Heart left ventricle (tissue), 16 donors: ENCODE measurements around the gene ABCA1. TPM values are rescaled to one million over a fixed set of nuclear protein-coding genes. Genes with fewer than 3 reads are reported as not detected.

Experiments
- ATAC-seq, 4 donors: fragments of 200-7000 bp; cut with Tn5 transposase; one replicate each; pipeline ENCODE4 v1.9.1; 2020 to 2022; ENCODE audit warnings: moderate library complexity in 4 of 4, mild to moderate bottlenecking in 3 of 4, moderate number of reproducible peaks in 1 of 4
- DNase-seq, 5 donors: peaks; one replicate each; pipeline ENCODE4 v3.0.0-alpha.2; 2020
- H3K27ac ChIP-seq, 12 donors: fragments of 200-600 bp; sonication (generic) in 4 of 12; one replicate each; pipeline versions ENCODE4 v1.5.0 to v1.8.0; 2016 to 2022; ENCODE audit warnings: mild to moderate bottlenecking in 2 of 12
- H3K27me3 ChIP-seq, 9 donors: fragments of 200-600 bp; sonication (generic) in 2 of 9; one replicate each; pipeline versions ENCODE4 v1.5.1 to v1.8.0; 2016 to 2022; ENCODE audit warnings: mild to moderate bottlenecking in 3 of 9
- H3K36me3 ChIP-seq, 9 donors: fragments of 200-600 bp; sonication (generic) in 2 of 9; one replicate each; pipeline versions ENCODE4 v1.5.0 to v1.8.0; 2018 to 2022; ENCODE audit warnings: mild to moderate bottlenecking in 2 of 9
- H3K4me1 ChIP-seq, 12 donors: fragments of 200-600 bp; sonication (generic) in 4 of 12; one replicate each; pipeline versions ENCODE4 v1.5.0 to v1.8.0; 2016 to 2022; ENCODE audit warnings: mild to moderate bottlenecking in 3 of 12
- H3K4me3 ChIP-seq, 12 donors: fragments of 200-600 bp; sonication (generic) in 4 of 12; one replicate each; pipeline versions ENCODE4 v1.5.0 to v1.8.0; 2017 to 2022; ENCODE audit warnings: mild to moderate bottlenecking in 9 of 12, moderate library complexity in 4 of 12
- H3K9me3 ChIP-seq, 12 donors: fragments of 200-600 bp; sonication (generic) in 4 of 12; one replicate each; pipeline versions ENCODE4 v1.5.0 to v1.8.0; 2016 to 2022; ENCODE audit warnings: mild to moderate bottlenecking in 1 of 12
- POLR2A ChIP-seq, 2 donors: fragments of 450-650 bp; IDR thresholded peaks; one replicate each; pipeline ENCODE4 v1.6.1; 2017; ENCODE audit warnings: antibody characterized with exemption in 2 of 2, mild to moderate bottlenecking in 2 of 2, moderate library complexity in 2 of 2
- WGBS, 4 donors: extraction: QIAGEN DNeasy Blood & Tissue Kit in 2 of 4; methylation state at CpG; one replicate each; pipeline versions ENCODE4 v1.1.5 to v1.1.7; 2013 to 2018; 5-methylcytosine and 5-hydroxymethylcytosine counted together
- intact Hi-C, 10 donors: fragments of 100-400 bp; cut with DNase I; formaldehyde crosslinking; loops; one replicate each; pipeline versions ENCODE4 v1.11.1 to v1.14.2; 2022
- polyA plus RNA-seq, 2 donors: library from polyadenylated mRNA; stranded (reverse); fragments of 200-250 nt; gene quantifications; one replicate each; pipeline ENCODE4 v1.2.3, GENCODE V29; 2013
- total RNA-seq, 9 donors: library from RNA; depleted of rRNA in 2 of 9; stranded (reverse); fragments of >200 nt in 2 of 9; fragmentation: NEBNext Ultra II Directional in 3 of 9; extraction: Animal tissue kit (Norgen Biotek cat#: 25700) in 3 of 9; gene quantifications; one replicate each; pipeline versions ENCODE4 v1.1.0 to v1.2.4, GENCODE V29; 2016 to 2023
- TF ChIP-seq, protein P1 (sequence below), 12 donors: fragments of 200-600 bp; sonication (generic) in 4 of 12; IDR thresholded peaks; one replicate each; pipeline versions ENCODE4 v1.5.0 to v1.8.0; 2018 to 2022; ENCODE audit warnings: antibody characterized with exemption in 12 of 12, mild to moderate bottlenecking in 5 of 12
- donor health status: ischemic (EF 13 %, LVEDD 7.1; RV severe dilation, severe dysfunction).
- donor health status: healthy with polysubstance abuse.
- donor health status: DM: no; HTN: yes; CAD: no.
- donor health status: DM: no; HTN: no; CAD: no.
- donor health status: ischemic (EF 25% LVEDD 6.9; RV normal size, moderate dysfunction).
- donor health status: ischemic (EF 25% LVEDD 5.7; RV mildly dilated, moderate dysfunction).
- donor health status: healthy.
- donor health status: DM: yes; HTN: yes; CAD: no.
- donor health status: ischemic (EF 35%, LVEDD 5.7; RV mildly dilated, moderate dysfunction).
- donor health status: nonischemic (EF 11% LVEDD 7.7; RV severe dilation, severe dysfunction).
- donor health status: DM: yes; HTN: yes; CAD: no.
- donor health status: PGD.
- donor health status: ischemic (EF 29% LVEDD 5.4; RV normal size, mild dysfunction).
- donor health status: nonischemic (EF 23%, LVEDD 6.1; RV moderate dilation, normal function).

ABCA1 gene
- total and polyA plus RNA-seq, 11 donors = 2.1 to 45.3 (median 10.6) TPM

DNA sequence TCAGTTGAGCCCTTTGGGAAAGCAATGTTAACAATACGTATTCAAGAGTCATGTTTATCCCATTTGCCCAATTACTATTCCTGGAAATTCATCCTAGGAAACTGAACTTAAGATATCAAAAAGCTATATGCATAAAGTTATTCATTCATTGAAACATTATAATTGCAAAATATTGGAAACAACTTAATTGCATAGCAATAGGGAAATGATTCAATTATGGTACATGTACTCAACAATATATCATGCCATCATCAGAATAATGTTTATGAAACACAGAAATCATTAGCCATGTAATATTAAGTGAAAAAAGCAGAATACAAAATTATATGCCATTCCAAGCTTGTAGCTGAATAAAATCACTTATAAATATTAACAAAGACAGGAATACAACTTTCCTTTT, 35.3 kb downstream of the ABCA1 start:
- 61 to 65% (median 64%) methylated on average over 1 of the region's 1 CpG for WGBS, 4 donors
- Histone ChIP-seq H3K36me3 (peaks cover 0 to 21% (median 10%) of the 10 kb centered on the region in 9 donors), H3K27ac (no peak overlapping the region), H3K27me3 (no peaks in the 10 kb centered on the region), H3K4me3 (no peak overlapping the region), H3K9me3 (no peaks in the 10 kb centered on the region), H3K4me1 (peaks cover 0 to 58% (median 12%) of the 10 kb centered on the region in 12 donors)
- TF ChIP-seq, protein P1, sequence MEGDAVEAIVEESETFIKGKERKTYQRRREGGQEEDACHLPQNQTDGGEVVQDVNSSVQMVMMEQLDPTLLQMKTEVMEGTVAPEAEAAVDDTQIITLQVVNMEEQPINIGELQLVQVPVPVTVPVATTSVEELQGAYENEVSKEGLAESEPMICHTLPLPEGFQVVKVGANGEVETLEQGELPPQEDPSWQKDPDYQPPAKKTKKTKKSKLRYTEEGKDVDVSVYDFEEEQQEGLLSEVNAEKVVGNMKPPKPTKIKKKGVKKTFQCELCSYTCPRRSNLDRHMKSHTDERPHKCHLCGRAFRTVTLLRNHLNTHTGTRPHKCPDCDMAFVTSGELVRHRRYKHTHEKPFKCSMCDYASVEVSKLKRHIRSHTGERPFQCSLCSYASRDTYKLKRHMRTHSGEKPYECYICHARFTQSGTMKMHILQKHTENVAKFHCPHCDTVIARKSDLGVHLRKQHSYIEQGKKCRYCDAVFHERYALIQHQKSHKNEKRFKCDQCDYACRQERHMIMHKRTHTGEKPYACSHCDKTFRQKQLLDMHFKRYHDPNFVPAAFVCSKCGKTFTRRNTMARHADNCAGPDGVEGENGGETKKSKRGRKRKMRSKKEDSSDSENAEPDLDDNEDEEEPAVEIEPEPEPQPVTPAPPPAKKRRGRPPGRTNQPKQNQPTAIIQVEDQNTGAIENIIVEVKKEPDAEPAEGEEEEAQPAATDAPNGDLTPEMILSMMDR (IDR thresholded peaks at IDR 0.05) = no peak
- no peak for TF ChIP-seq POLR2A (IDR thresholded peaks at IDR 0.05)
- intact Hi-C loops = no loop called here
- DNase-seq = no peak
- ATAC-seq = no peak

DNA sequence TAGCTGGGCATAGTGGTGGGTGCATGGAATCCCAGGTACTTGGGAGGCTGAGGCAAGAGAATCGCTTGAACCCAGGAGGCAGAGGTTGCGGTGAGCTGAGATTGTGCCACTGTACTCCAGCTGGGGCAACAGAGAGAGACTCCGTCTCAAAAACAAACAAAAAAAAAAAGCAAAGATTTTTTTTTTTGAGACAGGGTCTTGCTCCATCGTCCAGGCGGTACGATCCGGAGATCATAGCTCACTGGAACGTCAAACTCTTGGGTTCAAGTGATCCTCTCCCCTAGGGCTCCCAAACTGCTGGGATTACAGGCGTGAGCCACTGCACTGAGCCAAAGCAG, 37.6 kb downstream of the ABCA1 start:
- Histone ChIP-seq H3K27me3 (no peaks in the 10 kb centered on the region), H3K9me3 (no peaks in the 10 kb centered on the region), H3K4me3 (no peak overlapping the region), H3K36me3 (peaks cover 0 to 40% (median 32%) of the 10 kb centered on the region in 9 donors), H3K27ac (no peak overlapping the region), H3K4me1 (peaks cover 0 to 40% (median 4%) of the 10 kb centered on the region in 12 donors)
- DNase-seq (no peak), ATAC-seq (no peak)
- intact Hi-C loops = no loop called here
- WGBS, 4 donors = 94 to 97% (median 96%) methylated on average over 9 of the region's 9 CpGs
- no peak for TF ChIP-seq POLR2A (IDR thresholded peaks at IDR 0.05)
- TF ChIP-seq, protein P1 (IDR thresholded peaks at IDR 0.05) = no peak

DNA sequence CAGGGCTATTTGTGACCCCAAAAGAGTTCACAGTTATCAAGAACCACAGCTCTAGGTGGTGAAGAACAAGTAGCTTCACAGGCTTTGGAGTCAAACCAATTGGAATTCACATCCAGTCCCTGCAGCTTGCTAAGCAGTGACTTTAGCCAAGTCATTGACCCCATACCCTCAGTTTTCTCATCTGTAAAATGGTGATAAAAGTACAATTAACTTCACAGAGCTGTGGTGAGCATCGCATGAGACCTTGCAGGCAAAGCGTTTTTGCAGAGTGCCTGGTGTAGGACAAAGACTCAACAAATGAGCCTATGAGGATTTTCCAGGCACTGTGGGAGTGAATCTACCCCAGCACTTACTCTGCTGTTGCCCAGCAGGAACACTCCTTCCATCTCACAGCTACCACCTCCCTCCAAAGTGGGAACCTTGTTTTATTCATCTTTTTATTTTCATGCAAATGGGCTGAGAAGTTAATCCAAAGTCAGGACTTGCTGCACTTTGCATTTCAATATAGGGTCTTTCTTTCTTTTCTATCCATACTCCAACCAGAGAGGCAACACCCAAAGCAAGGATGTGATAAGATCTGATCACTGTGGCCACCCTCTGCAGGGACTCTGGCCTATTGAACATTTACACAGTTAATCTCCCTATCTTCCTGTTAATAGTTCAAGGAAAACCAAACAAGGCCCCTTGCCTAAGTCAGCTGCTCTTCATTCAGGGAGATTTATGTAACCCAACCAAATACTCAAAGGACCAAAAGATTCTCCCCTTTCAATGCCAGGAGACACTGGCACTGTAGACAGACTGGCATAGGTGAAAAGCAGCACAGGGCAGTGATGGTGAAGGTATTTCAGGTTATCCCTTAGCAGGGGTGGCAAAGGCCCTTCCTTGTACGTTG, 41.9 kb downstream of the ABCA1 start:
- WGBS, 4 donors = 88 to 90% (median 90%) methylated on average over 3 of the region's 3 CpGs
- Histone ChIP-seq H3K27me3 (no peaks in the 10 kb centered on the region), H3K9me3 (no peaks in the 10 kb centered on the region), H3K4me1 (peaks cover 0 to 24% (median 5%) of the 10 kb centered on the region in 12 donors), H3K27ac (no peak overlapping the region), H3K4me3 (no peak overlapping the region), H3K36me3 (peaks cover 0 to 81% (median 64%) of the 10 kb centered on the region in 9 donors)
- no peak for TF ChIP-seq POLR2A (IDR thresholded peaks at IDR 0.05)
- TF ChIP-seq, protein P1 (IDR thresholded peaks at IDR 0.05) = no peak
- DNase-seq = no peak
- ATAC-seq = no peak
- intact Hi-C loops = no loop called here

DNA sequence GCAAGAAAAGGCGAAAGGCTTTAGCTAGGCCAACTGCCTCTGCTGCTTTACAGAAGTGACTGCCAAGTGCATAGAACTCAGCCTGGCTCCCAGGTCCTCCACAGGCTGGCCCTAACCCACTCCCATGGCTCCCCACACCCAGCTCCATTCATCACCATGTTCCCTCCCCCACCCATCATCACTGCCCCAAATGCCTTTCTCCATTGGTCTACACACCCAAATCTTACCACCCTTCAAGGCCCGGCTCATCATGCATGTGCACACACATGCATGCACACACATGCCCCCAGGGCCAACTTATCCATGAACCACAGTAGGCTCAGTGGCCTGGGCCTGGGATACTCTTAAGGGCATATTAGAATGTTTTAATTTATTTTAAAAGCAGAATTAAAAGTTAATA, 44.8 kb downstream of the ABCA1 start:
- no peak overlapping the region for H3K27ac ChIP-seq
- no peak overlapping the region for H3K4me3 ChIP-seq
- H3K9me3 ChIP-seq = no peaks in the 10 kb centered on the region
- no peak for ATAC-seq
- intact Hi-C loops = no loop called here
- no peaks in the 10 kb centered on the region for H3K27me3 ChIP-seq
- DNase-seq = no peak
- H3K36me3 ChIP-seq = peaks cover 0 to 93% (median 60%) of the 10 kb centered on the region in 9 donors
- TF ChIP-seq, protein P1 (IDR thresholded peaks at IDR 0.05) = no peak
- 95 to 100% (median 97%) methylated on average over 2 of the region's 2 CpGs for WGBS, 4 donors
- peaks cover 0 to 35% (median 15%) of the 10 kb centered on the region in 12 donors for H3K4me1 ChIP-seq
